G401 (cell line): ENCODE measurements around the gene PIGBOS1. TPM values are rescaled to one million over a fixed set of nuclear protein-coding genes. Genes with fewer than 3 reads are reported as not detected.

Source experiments
- DNase-seq: peaks from one replicate; pipeline ENCODE4 v3.0.0-alpha.2; 2015; ENCODE audit warnings: low spot score
- in situ Hi-C: cut with HindIII; loops from 2 replicates; pipeline ENCODE4 v1.10.0; 2016; ENCODE audit warnings: low sequenced_read_pairs, mixed read lengths
- total RNA-seq: library from RNA; depleted of rRNA; stranded (reverse); fragments of >200 nt; shearing (Covaris generic); gene quantifications from 2 replicates; pipeline ENCODE4 v1.2.3, GENCODE V29; 2014; rRNA removed

PIGBOS1 gene
- total RNA-seq, 1 experiment from 2014 or later = 14.9 TPM

DNA sequence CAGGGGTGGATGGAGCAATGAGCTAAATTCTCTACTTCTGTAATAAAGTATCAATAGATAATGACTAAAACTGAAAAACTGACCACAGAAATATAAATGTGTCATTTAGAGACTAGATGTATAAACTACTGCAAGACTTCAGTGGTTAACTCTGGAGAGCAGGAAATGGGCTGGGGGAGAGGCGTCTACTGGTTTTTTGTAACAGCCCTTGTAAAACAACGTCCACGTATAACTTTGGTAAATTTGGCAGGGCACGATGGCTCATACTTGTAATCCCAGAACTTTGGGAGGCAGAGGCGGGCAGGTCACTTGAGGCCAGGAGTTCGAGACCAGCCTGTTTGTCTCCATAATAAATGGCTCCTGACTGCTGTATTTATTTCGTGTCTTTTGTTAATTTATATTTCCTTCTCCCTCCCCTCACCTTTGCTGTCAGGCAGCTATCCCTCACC, 41.8 kb downstream of the PIGBOS1 start:
- in situ Hi-C loops = no loop called here
- DNase-seq = no peak

DNA sequence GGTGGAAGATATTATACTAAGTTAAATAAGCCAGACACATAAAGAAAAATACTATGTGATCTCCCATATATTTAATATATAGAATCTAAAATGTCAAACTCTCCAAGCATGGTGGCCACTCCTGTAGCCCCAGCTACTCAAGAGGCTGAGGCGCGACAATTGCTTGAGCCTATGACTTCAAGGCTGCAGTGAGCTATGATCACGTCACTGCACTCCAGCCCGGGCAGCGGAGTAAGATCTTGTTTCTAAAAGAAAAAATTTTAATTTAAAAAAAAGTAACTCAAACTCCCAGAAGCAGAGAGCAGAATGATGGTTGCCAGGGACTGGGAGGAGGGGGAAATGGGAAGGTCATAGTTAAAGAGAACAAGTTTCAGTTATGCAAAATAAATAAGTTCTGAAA, 42.6 kb downstream of the PIGBOS1 start:
- DNase-seq = no peak
- in situ Hi-C loops = no loop called here

DNA sequence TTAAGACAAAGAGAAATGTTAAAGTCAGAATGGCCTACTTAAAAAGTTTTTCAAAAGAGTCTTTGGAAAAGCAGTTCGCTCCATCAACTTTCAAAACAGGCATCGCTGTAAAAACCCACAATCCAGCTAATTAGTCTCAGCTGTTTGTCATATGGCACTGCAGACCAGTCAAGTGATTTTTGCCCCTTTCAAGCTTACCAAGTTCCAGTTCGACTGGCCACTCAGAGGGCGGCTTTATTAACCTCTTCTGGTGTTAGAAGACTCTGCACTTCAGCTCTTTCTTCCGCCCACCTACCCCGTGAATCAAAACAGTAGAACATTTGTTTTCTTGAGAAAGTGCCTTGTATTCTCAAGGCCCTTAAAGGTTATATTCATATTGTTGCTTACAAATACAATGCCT, 48.6 kb downstream of the PIGBOS1 start:
- DNase-seq = no peak
- in situ Hi-C loops = no loop called here

DNA sequence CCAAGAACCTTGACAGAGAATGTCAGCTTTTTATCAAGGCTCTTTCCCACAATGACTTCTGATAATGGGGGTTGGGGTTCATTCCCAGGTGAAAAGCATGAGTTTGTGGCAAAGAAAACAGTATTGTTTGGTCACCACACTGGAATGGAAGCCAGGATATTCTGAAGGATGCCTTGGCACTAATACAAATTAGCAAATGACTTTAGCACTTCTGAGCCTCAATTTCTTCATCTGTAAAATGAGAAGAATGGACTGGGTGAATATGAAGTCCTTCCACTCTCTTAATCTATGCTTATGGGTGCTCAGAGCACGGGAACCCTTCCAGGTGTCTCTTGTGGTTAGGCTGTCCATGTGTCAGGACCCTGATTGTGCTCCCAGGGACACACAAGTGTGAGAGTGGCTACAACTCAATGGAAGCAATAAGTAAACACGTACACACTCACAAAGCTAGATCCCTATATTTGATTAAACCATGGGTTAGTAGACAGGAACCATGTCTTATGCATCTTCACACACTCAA, 50.7 kb downstream of the PIGBOS1 start:
- in situ Hi-C loops = no loop called here
- no peak for DNase-seq

DNA sequence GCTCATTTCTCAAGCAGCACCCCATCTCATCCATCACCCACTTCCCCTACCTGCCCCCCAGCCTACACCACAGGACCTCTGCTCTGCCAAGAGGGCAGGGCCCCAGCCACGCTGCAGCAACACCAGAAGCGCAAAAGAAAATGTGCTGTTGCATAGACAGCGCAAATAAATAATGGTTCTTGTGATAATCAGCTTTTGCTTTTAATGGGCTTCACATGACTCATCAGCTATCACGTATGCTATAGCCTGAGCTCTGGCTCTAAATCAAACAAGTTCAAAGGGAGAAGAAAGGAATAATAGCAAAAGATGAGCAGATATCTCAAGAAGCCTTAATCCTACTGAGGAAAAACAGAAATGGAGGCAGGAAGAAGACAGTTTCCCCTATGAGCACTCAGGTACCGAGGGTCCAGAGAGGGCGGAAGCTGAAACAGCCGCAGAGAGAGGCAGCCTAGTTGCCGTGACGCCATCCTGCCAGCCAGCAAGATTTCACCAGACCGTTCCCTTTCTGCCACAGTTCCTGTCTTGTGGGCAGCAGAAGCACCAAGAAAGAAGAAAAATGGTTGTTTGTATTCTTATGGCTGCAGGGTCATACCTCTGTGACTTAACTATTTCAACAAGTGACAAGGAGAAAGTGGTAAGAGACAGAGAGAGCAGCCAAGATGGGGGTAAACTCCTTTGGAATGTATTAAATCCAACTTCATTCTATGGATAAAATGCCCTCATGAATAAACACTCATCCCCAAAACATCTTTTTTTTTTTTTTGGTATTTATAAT, 51.3 kb downstream of the PIGBOS1 start:
- no peak for DNase-seq

More for the DNA sequence above, 51.3 kb downstream of the PIGBOS1 start:
- in situ Hi-C loops = no loop called here

Other genes with a start within 250 kb of the PIGBOS1 start
- 136 and 152 TPM in 2 replicates for gene RSL24D1, start 122.2 kb downstream of the PIGBOS1 start, total RNA-seq
- 5.2 and 7.3 TPM in 2 replicates for gene RAB27A, start 29.3 kb downstream of the PIGBOS1 start, total RNA-seq
- gene PIGB, start 99 bp upstream of the PIGBOS1 start, total RNA-seq = 4.3 and 9.0 TPM in 2 replicates
- gene CCPG1, start 89.2 kb upstream of the PIGBOS1 start, total RNA-seq = 16.5 and 22.3 TPM in 2 replicates
- gene PIERCE2, start 89.4 kb upstream of the PIGBOS1 start, total RNA-seq = 5.8 and 10.9 TPM in 2 replicates
- gene DNAAF4, start 189.1 kb upstream of the PIGBOS1 start, total RNA-seq = 3.6 and 6.6 TPM in 2 replicates